Measurements from ENCODE around the gene RELT.
A peak's percentile ranks its signal among the peaks of the same experiment; 100 is the strongest.

Gene RELT

GRCh38 chr11:73346186-73346935 is 29.8 kb upstream of the RELT start:
- no peak for DNase-seq (ENCODE audit: low read depth in 1 of 2, low spot score in 1 of 2)

DNA sequence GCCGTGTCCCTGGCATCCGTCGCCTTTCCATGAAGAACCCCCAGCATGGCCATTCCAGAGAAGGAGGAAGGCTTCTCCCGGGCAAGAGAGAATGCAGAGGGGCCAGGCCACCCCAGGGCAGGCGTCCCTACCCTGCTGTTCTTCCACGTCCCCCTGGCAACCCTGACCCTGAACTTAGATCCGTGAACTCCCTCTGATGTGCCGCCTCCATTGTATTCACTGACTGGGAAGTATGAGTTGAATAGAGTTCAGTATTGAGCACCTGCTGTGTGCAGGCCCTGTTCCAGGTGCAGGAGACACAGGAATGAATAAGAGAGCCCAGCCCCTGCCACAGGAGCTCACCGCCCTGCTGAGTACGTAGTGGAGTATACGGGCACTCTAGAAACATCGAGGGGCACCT is 29.1 kb upstream of the RELT start:
- DNase-seq (ENCODE audit: low read depth in 1 of 2, low spot score in 1 of 2): no peak

DNA sequence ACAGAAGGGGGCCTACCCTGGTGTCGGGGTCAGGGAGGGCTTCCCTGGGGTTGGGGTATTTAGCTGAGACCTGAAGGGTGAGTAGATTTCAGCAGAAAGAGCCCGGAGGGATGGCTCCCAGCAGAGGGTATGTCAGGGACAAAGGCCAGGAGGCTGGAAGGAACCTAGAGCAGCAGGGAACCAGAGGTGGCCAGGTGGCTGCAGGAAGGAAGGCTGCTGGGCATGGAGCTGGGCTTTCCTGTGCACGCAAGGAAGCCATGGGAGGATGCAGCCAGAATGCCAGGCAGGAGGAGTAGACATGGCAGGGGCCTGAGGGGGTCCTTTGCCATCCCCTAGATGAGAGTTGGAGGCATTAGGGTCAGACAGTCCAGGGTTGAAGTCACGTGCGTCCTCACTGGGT is 27.4 kb upstream of the RELT start:
- no peak for DNase-seq (ENCODE audit: low read depth in 1 of 2, low spot score in 1 of 2)

DNA sequence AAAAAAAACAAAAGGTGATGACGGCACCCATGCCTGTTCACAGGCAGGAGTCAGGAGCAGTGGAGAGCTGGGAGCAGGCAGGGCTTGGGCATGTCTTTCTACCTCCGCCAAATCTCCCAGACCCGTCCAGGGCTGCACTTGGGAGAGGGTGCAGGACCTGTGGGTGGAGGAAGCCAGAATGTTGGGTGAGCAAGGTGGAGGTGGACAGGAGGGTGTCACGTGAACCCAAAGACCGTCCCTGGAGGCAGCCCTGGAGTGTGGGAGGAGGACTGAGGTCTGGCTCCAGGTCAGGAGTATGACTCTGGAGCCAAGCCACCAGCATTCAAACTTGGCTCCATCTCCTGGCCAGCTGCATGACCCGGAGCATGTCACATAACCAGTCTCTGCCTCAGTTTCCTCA is 26.6 kb upstream of the RELT start:
- no peak for DNase-seq (ENCODE audit: low read depth in 1 of 2, low spot score in 1 of 2)

DNA sequence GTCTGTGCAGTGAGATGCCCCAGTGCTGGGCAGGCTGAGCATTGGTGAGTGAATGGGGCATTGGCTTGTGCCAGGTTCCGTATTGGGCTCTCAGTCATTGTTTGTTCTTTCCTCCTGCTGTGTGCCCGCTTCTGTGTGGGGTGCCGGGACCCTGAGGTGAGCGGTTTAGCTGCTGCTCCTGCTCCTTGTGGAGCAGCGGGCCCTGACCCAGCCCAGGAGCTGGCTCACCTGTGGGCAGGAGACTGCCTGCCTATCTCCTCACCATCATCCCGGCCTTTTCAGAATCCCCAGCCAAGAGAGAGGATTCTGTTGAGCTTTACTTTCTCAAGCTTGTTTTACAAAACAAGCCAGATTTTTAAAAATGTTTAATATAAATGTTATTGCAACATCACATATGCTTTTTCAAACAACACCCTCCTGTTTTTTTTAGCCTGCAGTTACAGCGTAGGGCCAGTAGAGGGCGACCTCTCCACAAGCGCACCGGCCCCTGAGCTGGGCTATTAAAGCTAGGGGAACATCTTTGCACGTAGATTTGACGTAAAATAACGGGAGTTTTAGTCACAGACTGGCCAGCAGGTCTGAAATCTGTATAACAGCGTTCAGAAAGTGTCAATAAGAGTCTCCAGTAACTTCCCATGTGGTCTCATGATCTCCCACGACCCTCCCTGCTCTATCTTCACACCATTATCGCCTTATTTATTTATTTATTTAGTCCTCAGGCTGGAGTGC is 25.1 kb upstream of the RELT start:
- DNase-seq (ENCODE audit: low read depth in 1 of 2, low spot score in 1 of 2): peak; percentile 28 to 55

- DNase-seq (ENCODE audit: low read depth in 1 of 2, low spot score in 1 of 2): no peak
These were observed 22.8 kb upstream of the RELT start for GRCh38 chr11:73353422-73353821.

DNA sequence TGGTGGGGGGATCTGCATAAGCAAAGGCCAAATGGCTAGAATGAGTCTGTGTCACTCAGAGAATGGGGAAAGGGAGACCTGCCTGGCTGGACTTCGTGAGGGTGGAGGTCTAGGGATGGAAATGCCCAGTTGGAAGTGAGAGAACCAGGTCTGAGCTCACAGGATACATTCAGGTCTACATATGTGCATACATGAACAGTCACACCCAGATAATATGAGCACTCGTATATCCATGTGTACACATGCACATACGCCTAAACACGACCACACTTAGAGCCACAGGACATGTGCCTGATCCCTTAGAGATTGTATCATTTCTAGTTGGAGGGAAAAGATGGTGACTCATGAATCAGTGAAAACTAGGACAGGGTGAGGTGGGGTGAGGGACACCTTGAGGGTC is 21.1 kb upstream of the RELT start:
- DNase-seq (ENCODE audit: low read depth in 1 of 2, low spot score in 1 of 2): no peak

- DNase-seq (ENCODE audit: low read depth in 1 of 2, low spot score in 1 of 2): no peak
These were observed 19.0 kb upstream of the RELT start for GRCh38 chr11:73356979-73357860.

DNA sequence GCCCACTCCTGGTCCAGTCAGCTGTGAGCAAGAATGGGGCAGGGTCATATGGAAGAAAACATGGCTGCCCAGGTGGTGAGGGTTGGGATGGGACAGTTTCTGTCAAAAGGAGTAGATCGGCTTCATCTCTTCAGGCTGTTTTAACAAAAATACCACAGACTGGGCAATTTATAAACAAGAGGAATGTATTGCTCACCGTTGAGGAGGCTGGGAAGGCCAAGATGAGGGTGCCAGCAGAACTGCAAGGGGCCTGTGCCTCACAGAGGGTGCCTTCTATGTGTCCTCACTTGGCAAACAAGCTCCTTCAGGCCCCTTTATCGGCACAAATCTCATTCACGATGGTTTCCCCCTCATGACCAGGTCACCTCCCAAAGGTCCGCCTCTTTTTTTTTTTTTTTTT is 18.1 kb upstream of the RELT start:
- no peak for DNase-seq (ENCODE audit: low read depth in 1 of 2, low spot score in 1 of 2)

DNA sequence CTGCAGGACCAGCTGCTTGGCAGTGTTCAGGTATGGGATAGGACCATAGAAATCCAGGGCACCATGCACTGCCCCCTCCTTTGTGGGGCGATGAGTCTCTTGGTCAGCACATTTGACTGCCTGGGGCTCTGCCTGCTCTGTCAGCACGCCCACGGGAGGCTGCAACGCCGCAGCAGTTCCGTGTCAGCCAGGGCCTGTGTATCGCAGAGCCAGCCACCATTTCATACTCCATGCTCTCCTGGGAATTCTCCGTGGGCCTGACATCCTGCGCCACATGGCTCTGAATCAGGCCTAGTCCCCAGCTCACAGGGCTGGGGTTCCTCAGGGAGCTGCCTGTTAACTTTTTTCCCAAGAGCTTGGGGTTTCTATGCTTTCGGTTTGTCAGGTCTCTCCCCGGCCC is 16.9 kb upstream of the RELT start:
- DNase-seq (ENCODE audit: low read depth in 1 of 2, low spot score in 1 of 2): no peak

DNA sequence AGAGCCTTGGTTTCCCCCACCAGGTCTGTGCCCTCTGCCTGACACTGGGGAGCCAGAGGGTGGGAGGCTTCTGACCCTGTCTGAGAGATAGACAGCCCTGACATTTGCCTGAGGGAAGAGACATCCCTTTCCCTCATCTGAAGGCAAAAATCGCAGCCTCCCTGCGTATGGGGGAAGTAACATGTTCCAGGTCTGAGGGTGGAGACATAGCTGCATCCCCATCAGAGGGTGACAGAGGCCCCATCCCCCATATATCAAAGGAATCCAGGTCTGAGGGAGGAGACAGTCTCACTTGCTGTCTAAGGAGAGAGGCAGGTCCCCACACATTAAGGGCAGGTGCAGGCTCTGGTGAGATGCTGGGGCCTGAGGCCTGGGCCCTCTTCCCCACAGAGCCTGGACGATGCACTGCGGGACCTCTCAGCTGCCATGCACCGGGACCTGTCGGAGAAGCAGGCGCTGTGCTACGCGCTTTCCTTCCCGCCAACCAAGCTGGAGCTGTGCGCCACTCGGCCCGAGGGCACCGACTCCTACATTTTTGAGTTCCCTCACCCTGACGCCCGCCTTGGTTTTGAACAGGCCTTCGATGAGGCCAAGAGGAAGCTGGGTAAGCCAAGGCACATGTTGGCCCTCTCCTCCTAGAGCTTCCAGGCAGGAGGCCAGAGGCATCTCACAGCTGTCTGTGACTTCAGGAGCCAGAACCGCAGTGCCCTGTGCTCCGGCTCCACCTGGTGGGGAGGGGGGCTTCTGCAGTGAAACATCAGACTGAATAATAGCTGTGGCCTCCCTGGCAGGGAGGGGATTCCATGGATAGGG is 16.1 kb upstream of the RELT start:
- DNase-seq (ENCODE audit: low read depth in 1 of 2, low spot score in 1 of 2): no peak

- no peak for DNase-seq (ENCODE audit: low read depth in 1 of 2, low spot score in 1 of 2)
These were observed 15.3 kb upstream of the RELT start for GRCh38 chr11:73360743-73361369.

DNA sequence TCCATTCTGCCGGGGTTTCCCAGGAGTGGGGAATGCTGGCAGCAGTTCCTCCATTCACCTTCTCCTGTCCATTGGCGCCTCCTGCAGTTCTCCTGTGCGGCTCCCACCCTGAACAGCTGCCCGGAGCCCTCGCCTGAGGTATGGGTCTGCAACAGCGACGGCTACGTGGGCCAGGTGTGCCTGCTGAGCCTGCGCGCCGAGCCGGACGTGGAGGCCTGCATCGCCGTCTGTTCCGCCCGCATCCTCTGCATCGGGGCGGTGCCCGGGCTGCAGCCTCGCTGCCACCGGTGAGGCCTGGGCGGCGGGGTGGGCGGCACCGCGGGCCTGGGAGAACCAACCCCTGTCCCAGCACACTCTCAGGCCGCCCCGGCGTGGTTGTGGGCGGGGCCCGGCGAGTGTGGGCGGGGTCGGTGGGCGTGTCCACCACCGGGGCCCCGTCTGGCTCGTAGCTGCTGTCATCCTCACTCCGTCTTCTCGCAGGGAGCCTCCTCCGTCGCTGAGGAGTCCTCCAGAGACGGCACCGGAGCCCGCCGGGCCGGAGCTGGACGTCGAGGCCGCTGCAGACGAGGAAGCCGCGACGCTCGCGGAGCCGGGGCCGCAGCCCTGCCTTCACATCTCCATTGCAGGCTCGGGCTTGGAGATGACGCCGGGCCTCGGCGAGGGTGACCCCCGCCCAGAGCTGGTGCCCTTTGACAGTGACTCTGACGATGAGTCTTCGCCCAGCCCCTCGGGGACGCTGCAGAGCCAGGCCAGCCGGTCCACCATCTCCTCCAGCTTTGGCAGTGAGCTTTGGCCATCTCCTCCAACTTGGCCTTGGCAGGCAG is 14.0 kb upstream of the RELT start:
- no peak for DNase-seq (ENCODE audit: low read depth in 1 of 2, low spot score in 1 of 2)

GRCh38 chr11:73363147-73363546 is 13.1 kb upstream of the RELT start:
- DNase-seq (ENCODE audit: low read depth in 1 of 2, low spot score in 1 of 2): no peak

DNA sequence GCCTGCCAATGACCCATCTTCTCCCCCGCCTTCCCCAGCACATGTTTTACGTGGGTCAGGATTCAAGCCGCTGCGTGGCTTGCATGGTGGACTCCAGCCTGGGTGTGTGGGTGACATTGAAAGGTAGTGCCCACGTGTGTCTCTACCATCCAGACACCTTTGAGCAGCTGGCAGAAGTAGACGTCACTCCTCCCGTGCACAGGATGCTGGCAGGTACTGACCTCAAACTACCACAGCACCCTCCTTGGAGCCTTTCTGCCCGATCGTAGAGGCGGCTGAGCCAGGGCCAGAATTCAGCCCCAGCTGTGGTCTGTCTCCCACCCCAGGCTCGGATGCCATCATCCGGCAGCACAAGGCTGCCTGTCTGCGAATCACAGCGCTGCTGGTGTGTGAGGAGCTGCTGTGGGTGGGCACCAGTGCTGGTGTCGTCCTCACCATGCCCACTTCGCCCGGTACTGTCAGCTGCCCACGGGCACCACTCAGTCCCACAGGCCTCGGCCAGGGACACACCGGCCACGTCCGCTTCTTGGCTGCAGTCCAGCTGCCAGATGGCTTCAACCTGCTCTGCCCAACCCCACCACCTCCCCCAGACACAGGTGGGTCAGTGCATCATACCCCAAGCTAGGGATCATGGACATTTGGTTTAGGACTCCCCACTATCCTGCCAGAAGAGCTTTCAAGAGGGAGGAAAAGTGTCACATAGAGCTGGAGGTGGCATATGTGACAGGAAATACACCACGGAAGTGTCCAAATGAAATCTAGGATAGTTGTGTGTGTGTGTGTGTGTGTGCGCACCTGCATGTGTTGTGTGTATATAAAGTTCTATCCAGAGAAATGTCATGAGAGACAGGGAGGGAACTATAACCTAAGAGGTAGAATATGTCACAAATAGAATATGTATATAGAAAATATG is 10.6 kb upstream of the RELT start:
- DNase-seq (ENCODE audit: low read depth in 1 of 2, low spot score in 1 of 2): no peak

GRCh38 chr11:73366265-73366610 is 10.0 kb upstream of the RELT start:
- DNase-seq (ENCODE audit: low read depth in 1 of 2, low spot score in 1 of 2): no peak

- DNase-seq (ENCODE audit: low read depth in 1 of 2, low spot score in 1 of 2): no peak
These were observed 9.2 kb upstream of the RELT start for GRCh38 chr11:73366953-73367352.

DNA sequence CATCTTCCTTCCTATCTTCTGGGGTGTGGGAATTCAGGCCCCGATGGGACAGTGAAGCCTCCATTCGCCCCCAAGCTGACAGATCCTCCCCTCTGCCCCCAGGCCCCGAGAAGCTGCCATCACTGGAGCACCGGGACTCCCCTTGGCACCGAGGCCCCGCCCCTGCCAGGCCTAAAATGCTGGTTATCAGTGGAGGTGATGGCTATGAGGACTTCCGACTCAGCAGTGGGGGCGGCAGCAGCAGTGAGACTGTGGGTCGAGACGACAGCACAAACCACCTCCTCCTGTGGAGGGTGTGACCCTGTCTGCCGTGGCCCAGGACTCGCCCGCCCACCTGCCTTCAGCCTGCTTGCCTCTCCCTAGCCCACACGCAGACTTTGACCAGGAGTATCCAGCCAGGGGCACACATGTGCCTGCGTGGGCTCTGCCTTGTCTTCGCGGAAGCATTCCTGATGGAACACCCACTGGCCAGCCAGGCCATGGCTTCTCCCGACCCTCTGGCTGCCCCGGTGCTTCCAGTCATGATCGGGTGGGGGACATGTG is 8.6 kb upstream of the RELT start:
- DNase-seq (ENCODE audit: low read depth in 1 of 2, low spot score in 1 of 2): no peak

All from activated CD4-positive, alpha-beta T cell treated with anti-CD3 and anti-CD28 coated beads, Interleukin-2, amount 50 U/mL, for 24 hours (primary cell).